HG03460 (cell line): ENCODE measurements around the gene AP1G2.
A peak's percentile ranks its signal among the peaks of the same experiment; 100 is the strongest.
"Not testable (repeated sequence)": the region's sequence is repeated elsewhere in the genome, so short reads cannot be mapped to it uniquely, and the experiment has no call there.

ENCODE experiments used
- ATAC-seq: cut with Tn5 transposase; IDR thresholded peaks from one replicate; pipeline ENCODE4 v1.9.1; 2021; ENCODE audit not compliant: unreplicated experiment

Gene AP1G2

GRCh38 chr14:23600322-23600707, 32.7 kb upstream of the AP1G2 start:
- ATAC-seq: no peak

- ATAC-seq: not testable (repeated sequence)
Observed at GRCh38 chr14:23594191-23594590, 26.6 kb upstream of the AP1G2 start.

GRCh38 chr14:23590198-23590597, 22.6 kb upstream of the AP1G2 start:
- no peak for ATAC-seq

GRCh38 chr14:23589606-23590005, 22.0 kb upstream of the AP1G2 start:
- ATAC-seq: no peak

- ATAC-seq: peak; percentile 99
Observed at GRCh38 chr14:23588884-23589598, 21.4 kb upstream of the AP1G2 start.

- not testable (repeated sequence) for ATAC-seq
Observed at GRCh38 chr14:23584527-23585203, 17.1 kb upstream of the AP1G2 start.

- ATAC-seq: not testable (repeated sequence)
Observed at GRCh38 chr14:23583761-23584526, 16.4 kb upstream of the AP1G2 start.

- ATAC-seq: no peak
Observed at GRCh38 chr14:23582906-23583760, 15.5 kb upstream of the AP1G2 start.

GRCh38 chr14:23580948-23581281, 13.3 kb upstream of the AP1G2 start:
- no peak for ATAC-seq

GRCh38 chr14:23580152-23580926, 12.7 kb upstream of the AP1G2 start:
- no peak for ATAC-seq

- ATAC-seq: no peak
Observed at GRCh38 chr14:23579739-23580138, 12.1 kb upstream of the AP1G2 start.

GRCh38 chr14:23579311-23579630, 11.7 kb upstream of the AP1G2 start:
- no peak for ATAC-seq

GRCh38 chr14:23578560-23579310, 11.1 kb upstream of the AP1G2 start, which contains the start of gene JPH4:
Gene JPH4 (minus strand): TSS chr14:23578790. CDS start chr14:23577453, 1,337 bp downstream.
- no peak for ATAC-seq

GRCh38 chr14:23577710-23578392, 10.3 kb upstream of the AP1G2 start:
- ATAC-seq: no peak

- no peak for ATAC-seq
Observed at GRCh38 chr14:23577004-23577681, 9.6 kb upstream of the AP1G2 start.

GRCh38 chr14:23573384-23574015, 5.9 kb upstream of the AP1G2 start:
- ATAC-seq: no peak

- no peak for ATAC-seq
Observed at GRCh38 chr14:23572836-23573235, 5.2 kb upstream of the AP1G2 start.

GRCh38 chr14:23572524-23572828, 4.9 kb upstream of the AP1G2 start:
- ATAC-seq: no peak
